ENCODE data around the gene AVPR2.

GRCh38 chrX:153862369-153863250 is 41.9 kb upstream of the AVPR2 start:
- TF ChIP-seq CTCF (IDR thresholded peaks at IDR 0.05) = no peak
- no peak for TF ChIP-seq EZH2 (IDR thresholded peaks at IDR 0.05)
- no peak for TF ChIP-seq EZH2phosphoT487 (IDR thresholded peaks at IDR 0.05)

All from neural progenitor cell (in vitro differentiated cells).